HepG2 (cell line): ENCODE measurements around the gene CTTNBP2NL.

Source experiments
- EZH2 ChIP-seq: conservative IDR thresholded peaks from 2 replicates; pipeline ENCODE4 v1.6.1; 2012; ENCODE audit warnings: mild to moderate bottlenecking, low read depth, low read length, moderate library complexity
- JUND ChIP-seq: sonication (generic); formaldehyde crosslinking; IDR thresholded peaks from 2 replicates; pipeline ENCODE4 v1.8.0; 2022; ENCODE audit warnings: mild to moderate bottlenecking, missing genetic modification reagents
- NFIC ChIP-seq: IDR thresholded peaks from 2 replicates; pipeline ENCODE4 v1.6.1; 2012; ENCODE audit warnings: mild to moderate bottlenecking, low read length, inconsistent platforms
- RAD21 ChIP-seq: fragments of 450-650 bp; formaldehyde crosslinking; IDR thresholded peaks from 2 replicates; pipeline ENCODE4 v1.5.0; 2020; ENCODE audit warnings: mild to moderate bottlenecking
- TEAD3 ChIP-seq: optimal IDR thresholded peaks from 2 replicates; pipeline ENCODE3; 2016; ENCODE audit warnings: borderline replicate concordance
- TF ChIP-seq, protein P1 (sequence below): sonication (generic); formaldehyde crosslinking; conservative IDR thresholded peaks from 2 replicates; pipeline ENCODE4 v1.4.0; 2020; ENCODE audit warnings: missing genetic modification reagents

DNA sequence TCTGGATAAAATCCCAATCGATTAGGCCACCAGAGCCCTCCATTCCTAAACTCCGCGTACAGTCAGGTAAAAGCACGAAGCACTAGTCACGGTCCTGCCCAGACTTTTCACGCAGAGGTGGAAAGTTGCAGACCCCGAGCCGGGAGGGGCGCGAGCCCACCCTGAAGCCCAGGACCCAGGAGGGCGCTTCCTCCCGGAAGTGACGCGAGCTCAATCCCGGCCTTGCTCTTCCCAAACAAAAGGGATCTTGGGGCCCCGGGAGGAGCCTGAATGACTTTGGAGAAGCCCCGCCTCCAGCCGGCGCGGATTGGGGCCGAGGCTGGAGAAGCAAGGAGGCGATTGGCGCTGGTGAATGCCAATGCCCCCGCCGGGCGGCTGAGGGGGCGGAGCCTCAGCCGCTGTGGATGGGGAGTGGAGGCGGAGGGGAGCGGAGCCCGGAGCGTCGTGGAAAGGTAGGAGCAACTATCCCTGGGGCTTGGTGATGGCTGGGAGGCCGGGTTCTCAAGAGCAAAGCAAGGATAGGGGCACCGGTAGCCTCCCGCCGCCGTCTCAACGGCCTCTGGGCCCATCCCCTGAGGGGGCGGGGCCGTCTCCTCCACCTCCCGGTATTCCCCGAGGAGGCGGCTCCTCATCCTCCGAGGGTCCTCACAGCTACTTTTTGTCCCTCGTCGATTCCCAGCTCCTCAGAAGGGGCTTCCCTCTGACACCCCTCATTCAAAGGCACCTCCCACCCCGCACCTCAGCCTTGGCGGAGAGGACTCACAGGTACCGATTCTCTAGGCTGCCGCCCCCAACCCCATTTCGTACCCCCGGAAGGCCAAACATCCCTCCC, at the start of gene CTTNBP2NL:
- no peak for TF ChIP-seq TEAD3
- TF ChIP-seq, protein P1, sequence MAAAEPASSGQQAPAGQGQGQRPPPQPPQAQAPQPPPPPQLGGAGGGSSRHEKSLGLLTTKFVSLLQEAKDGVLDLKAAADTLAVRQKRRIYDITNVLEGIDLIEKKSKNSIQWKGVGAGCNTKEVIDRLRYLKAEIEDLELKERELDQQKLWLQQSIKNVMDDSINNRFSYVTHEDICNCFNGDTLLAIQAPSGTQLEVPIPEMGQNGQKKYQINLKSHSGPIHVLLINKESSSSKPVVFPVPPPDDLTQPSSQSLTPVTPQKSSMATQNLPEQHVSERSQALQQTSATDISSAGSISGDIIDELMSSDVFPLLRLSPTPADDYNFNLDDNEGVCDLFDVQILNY (CRISPR knock-in tag), result no peak
- TF ChIP-seq EZH2, result no peak
- TF ChIP-seq JUND (CRISPR knock-in tag), result no peak
- TF ChIP-seq RAD21 (CRISPR knock-in tag), result no peak
- TF ChIP-seq NFIC, result no peak
